HG03196 (cell line): Measurements from ENCODE around the gene ARMC12.

Experiments used
- ATAC-seq: cut with Tn5 transposase; IDR thresholded peaks from one replicate; pipeline ENCODE4 v1.9.1; 2021; ENCODE audit not compliant: unreplicated experiment

ARMC12 gene

DNA sequence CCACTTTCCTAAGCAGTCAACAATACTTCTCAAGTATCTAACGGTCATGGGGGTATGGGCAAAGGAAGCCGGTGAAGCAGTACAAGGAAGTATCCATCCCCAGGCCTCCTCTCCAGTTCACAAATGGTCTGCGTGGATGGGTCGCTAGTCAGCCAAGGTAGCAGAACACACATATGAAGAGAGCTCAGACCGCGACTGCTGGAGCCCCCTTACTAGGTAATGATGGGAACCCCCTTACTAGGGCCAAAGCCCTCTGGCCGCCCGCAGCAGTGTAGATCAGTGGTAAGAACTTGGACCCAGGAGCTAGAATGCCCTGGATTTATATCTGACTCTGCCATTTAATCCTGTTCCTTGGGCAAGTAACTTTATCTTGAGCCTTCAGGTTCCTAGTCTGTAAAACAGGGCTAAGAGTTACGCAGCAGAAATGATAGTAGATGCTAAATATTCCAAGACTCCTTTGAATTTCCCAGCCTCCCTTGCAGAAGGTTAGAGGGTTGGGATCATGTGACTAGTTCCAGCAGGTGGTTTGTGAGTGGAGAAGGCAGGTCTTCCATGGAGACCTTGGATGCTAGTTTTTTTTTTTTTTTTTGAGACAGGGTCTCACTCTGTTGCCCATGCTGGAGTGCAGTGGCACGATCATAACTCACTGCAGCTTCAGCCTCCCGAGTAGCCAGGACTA is 37.4 kb downstream of the ARMC12 start:
- ATAC-seq: no peak

- ATAC-seq: no peak
Measured at GRCh38 chr6:35775031-35775430, 38.2 kb downstream of the ARMC12 start.

DNA sequence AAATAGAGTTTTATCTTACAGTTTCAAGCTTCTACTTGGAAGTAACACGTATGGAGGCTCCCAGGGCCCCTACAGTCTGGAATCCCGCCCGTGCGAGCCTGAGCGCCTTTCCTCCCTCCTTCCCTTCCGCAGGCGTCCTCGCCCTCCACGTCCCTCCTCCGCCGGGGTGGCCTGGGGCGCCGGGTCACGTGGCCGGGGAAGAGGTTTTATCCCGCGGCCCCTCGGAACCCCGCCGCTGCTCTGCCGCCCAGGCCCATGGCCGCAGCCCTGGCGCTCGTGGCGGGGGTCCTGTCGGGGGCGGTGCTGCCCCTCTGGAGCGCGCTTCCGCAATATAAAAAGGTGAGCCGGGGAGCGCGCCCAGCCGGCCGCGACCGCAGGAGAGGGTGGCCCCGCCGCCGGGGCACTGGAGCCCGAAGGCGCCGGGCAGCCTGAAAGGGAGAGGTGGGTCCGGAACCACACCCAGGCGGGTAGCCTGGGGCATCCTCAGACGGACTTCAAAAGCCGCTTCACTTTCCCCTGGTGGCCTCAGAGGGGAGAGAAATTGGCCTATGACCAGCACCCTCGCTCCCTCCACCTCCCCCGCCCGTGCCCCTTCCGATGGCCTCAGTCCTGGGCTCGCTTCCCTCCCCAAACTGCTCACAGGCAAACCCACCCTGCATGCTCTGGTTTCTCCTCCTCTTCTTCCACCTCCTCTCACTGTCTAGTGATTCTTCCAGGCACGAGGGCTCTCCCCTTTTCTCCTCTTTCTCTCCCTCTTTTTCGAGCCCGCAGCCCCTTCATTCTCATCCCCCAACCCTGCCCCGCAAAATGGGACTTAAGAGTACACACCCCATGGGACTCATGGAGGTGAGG is 39.8 kb downstream of the ARMC12 start, which contains the start of gene CLPSL2:
TSS of gene CLPSL2 (plus strand) at position 235 of the 852 bp plus-strand sequence. CDS start at position 256, 21 bp downstream.
- no peak for ATAC-seq

DNA sequence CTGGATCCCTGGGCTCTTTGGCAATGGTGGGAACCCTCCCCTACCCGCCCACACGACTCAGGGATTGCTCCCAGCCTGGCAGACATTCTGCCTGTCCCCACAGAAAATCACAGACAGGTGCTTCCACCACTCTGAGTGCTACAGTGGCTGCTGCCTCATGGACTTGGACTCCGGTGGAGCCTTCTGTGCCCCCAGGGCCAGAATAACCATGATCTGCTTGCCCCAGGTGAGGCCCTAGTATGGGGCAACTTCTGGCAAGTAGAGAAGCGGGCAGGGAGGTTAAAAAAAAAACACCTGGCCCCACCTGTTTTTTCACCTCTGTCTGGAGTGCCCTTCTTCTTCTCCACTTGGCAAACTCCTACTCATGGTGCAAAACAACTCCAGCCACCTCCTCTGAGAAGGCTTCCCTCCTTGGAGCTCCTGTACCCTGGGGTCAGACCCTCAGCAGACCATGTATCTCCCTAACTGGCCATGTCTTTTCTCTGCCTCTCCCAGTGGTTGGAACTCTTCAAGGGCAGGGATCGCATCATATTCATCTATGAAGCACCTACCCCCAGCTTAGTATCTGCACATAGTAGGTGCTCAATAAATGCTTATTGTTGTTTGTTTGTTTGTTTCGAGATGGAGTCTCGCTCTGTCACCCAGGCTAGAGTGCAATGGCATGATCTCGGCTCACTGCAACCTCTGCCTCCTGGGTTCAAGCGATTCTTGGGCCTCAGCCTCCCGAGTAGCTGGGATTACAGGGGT is 40.7 kb downstream of the ARMC12 start:
- ATAC-seq: no peak

- ATAC-seq: no peak
Measured at GRCh38 chr6:35778437-35778836, 41.6 kb downstream of the ARMC12 start.

- ATAC-seq: no peak
Measured at GRCh38 chr6:35780719-35781118, 43.9 kb downstream of the ARMC12 start, which contains the start of gene CLPSL1. CLPSL1 (plus strand) TSS chr6:35781019; CDS start chr6:35781111, 92 bp downstream.

- no peak for ATAC-seq
Measured at GRCh38 chr6:35781290-35781689, 44.5 kb downstream of the ARMC12 start.

GRCh38 chr6:35782424-35782823 is 45.6 kb downstream of the ARMC12 start:
- no peak for ATAC-seq

DNA sequence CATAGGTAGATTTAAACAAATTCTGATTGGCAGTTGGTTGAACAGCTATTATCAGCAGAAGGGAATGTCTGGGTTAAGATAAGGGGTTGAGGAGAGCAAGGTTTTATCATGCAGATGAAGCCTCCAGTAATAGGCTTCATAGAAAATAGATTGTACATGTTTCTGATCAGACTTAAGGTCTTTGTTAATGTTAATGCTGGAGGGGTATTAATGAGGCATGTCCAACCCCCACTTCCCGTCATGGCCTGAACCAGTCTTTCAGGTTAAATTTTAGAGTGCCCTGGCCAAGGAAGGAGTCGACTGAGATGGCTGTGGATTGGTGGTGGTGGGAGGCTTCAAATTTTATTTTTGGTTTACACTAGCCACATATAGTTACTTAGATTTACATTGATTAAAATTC is 47.4 kb downstream of the ARMC12 start:
- no peak for ATAC-seq

GRCh38 chr6:35786272-35786671 is 49.4 kb downstream of the ARMC12 start:
- no peak for ATAC-seq

DNA sequence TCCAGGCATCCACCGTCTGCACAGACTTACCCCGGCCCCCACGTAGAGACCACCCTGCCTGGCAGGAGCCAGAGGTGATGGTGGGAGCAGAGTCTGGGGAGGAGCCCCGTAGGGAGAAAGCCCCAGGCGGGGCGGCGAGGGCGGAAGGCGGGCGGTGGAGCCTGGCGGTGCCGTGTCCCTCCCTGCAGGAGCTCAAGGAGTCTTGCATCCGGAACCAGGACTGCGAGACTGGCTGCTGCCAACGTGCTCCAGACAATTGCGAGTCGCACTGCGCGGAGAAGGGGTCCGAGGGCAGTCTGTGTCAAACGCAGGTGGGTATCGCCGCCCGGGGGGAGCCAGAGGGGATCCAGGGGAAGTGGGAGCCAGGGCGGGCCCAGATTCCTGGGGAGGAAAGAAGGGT is 50.0 kb downstream of the ARMC12 start:
- ATAC-seq: no peak

DNA sequence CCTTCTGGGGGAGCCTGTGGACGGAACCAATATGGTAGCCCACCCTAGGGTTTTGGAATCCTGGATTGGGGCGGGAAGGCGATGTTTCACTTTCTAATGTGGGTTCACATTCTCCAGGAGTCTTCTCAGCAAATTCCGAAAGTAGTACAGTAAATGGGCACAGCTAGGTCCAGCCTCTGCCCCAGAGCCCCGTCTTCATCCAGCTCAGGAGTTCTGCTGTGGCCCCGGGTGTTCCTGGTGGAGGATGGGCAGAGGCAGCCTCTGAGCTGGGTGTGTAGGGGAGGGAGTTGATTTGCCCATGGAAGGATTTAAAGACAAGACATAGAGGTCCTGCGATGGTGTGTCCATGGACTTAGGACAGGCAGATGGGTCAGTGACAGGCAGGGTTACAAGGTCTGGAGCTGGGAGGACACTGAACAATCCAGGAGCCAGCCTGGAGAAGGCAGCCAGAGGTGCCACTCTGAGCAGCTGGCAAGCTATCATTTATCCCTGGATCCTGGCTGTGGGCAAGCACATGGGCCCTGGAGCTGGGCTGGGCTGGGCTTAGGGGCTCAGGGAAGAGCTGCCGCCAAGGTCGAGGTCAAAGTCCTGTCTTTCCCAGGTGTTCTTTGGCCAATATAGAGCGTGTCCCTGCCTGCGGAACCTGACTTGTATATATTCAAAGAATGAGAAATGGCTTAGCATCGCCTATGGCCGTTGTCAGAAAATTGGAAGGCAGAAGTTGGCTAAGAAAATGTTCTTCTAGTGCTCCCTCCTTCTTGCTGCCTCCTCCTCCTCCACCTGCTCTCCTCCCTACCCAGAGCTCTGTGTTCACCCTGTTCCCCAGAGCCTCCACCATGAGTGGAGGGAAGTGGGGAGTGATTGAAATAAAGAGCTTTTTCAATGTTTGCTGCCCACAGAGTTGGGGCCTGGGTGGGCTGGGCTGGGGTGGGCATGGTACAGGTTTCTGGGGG is 50.7 kb downstream of the ARMC12 start:
- no peak for ATAC-seq

DNA sequence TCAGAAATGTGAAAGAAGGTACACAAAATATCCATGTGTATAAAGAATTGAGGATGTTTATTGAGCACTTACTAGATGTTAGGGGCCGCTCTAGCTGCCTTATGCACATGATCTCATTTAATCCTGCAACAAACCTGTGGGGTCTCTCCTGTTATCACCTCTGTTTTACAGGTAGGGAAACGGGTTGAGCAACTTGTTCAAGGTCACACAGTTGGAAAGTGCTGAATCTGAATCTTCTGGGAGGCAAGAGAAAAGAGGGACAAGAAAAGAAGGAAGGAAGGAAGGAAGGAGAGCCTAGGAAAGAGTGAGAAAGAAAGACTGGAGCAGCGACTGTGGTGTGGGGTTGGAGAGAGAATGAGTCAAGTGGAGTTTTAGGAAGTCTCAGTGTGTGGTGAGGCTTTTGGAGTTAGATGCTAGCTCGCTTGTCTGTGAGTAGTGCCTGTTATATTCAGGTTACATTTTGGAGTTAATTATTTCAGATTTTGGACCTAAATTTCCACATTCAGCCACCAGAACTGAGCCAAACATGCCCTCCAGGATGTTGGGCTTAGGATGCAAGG is 51.7 kb downstream of the ARMC12 start:
- ATAC-seq: no peak

DNA sequence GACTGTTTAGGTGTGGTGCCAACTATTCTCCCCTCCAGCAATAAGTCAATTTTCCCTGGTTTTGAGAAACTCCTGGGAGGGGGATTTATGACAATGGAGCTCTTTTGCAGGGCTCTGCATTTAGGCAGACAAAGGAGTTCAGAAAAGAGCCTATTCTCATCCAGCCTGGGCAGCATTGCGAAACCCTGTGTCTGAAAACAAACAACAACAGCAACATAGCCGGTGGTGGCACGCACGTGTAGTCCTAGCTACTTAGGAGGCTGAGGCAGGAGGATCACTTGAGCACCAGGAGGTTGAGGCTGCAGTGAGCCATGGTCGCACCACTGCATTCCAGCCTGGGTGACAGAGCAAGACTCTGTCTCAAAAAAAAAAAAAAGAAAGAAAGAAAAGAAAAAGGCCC is 53.9 kb downstream of the ARMC12 start:
- ATAC-seq: no peak

DNA sequence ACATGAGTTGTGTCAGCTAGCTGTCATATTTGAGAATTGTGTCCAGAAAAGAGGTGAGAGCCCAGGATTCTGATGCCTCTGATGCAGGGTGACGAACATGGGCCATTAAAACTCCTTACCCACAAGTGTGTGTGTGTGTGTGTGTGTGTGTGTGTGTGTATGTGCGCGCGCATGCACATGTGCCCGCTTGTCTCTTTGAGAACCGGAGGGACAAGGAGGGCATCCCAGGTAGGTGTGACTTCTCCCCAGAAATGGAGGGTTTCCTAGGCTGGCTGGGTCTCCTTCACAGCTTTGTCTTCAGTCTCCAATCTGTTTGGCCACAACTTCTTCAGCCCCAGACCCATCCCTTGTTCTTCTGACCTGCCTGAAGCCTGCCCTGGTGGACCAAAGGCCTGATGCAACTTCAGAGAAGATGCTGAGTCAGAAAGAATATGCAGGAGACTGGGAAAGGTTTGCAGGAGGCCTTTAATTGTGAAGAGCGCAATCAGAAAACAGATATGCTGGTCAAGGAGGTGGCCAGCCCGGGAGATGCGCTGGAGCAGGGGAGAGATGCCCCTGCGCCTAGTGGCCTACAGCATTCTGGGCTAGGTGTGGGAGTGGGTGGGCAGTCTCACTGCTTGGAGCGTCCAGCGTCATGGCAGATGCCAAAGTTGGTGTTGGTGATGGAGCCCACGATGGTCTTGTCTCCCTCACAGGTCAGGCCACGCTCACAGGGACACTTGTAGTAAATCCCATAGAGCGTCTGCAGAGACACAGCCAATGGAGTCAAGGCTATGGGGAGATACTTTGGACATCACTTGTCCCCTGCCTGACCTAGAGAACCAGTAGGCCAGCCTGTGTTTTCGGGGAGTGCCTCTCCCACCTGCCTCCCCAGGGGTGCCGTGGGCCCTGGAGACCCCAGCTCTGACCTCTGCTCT is 58.0 kb downstream of the ARMC12 start:
- ATAC-seq: no peak

- ATAC-seq: no peak
Measured at GRCh38 chr6:35795453-35796071, 58.7 kb downstream of the ARMC12 start.

DNA sequence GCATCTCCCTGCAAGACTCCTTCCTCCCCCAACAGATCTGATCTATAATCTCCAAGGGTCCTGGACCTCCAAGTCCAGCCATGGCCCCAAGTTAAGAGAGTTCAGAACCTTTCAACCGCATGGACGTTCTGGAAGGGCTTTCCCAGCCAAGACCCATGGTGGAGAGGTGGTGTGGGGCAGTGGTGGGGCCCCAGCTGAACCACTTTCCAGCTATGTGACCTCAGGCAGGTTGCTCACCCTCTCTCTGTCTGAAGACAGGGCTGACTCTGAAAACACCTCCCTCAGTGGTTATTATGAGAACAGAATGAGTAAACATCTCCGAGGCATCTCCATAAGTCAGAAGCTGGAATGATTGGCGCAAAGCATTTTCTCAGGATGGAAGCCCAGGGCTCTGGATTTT is 59.4 kb downstream of the ARMC12 start:
- ATAC-seq: no peak

- ATAC-seq: no peak
Measured at GRCh38 chr6:35797837-35798526, 61.1 kb downstream of the ARMC12 start.
